Parathyroid adenoma (tissue), 2 donors: Measurements from ENCODE around the gene MT3.

Experiments
- H2AFZ ChIP-seq: fragments of 300-600 bp; sonication (generic); one replicate; pipeline ENCODE4 v1.7.0; 2017; ENCODE audit warnings: antibody characterized with exemption, mild to moderate bottlenecking
- H3K27ac ChIP-seq: fragments of 300-600 bp; sonication (generic); one replicate; pipeline ENCODE4 v1.7.0; 2017
- H3K27me3 ChIP-seq: fragments of 300-600 bp; sonication (generic); one replicate; pipeline ENCODE4 v1.7.0; 2017; ENCODE audit warnings: low read length; ENCODE audit not compliant: control insufficient read depth, insufficient read depth
- H3K36me3 ChIP-seq: fragments of 300-600 bp; sonication (generic); one replicate; pipeline ENCODE4 v1.7.0; 2017; ENCODE audit warnings: low read length; ENCODE audit not compliant: control insufficient read depth, insufficient read depth
- H3K4me1 ChIP-seq: fragments of 300-600 bp; sonication (generic); one replicate; pipeline ENCODE4 v1.7.0; 2017; ENCODE audit warnings: control low read depth
- H3K4me2 ChIP-seq: fragments of 300-600 bp; sonication (generic); one replicate; pipeline ENCODE4 v1.7.0; 2017; ENCODE audit warnings: low read length
- H3K4me3 ChIP-seq: fragments of 300-600 bp; sonication (generic); one replicate; pipeline ENCODE4 v1.7.0; 2017; ENCODE audit warnings: low read depth, low read length
- H3K79me2 ChIP-seq: fragments of 300-600 bp; sonication (generic); one replicate; pipeline ENCODE4 v1.7.0; 2017; ENCODE audit warnings: control low read depth
- H3K9ac ChIP-seq: fragments of 300-600 bp; sonication (generic); one replicate; pipeline ENCODE4 v1.7.0; 2017; ENCODE audit warnings: mild to moderate bottlenecking
- H3K9me3 ChIP-seq: fragments of 300-600 bp; sonication (generic); one replicate; pipeline ENCODE4 v1.7.0; 2017; ENCODE audit warnings: low read length; ENCODE audit not compliant: control insufficient read depth
- TF ChIP-seq, protein P1 (sequence below): fragments of 300-600 bp; sonication (generic); IDR thresholded peaks from one replicate; pipeline ENCODE4 v1.7.0; 2017; ENCODE audit warnings: antibody characterized with exemption, mild to moderate bottlenecking
- donor health status: primary hyperparathyroidism.

Gene MT3

GRCh38 chr16:56610609-56611111 lies 21.3 kb downstream of the MT3 start:
- H3K4me1 ChIP-seq = peaks cover 15% of the 10 kb centered on the region
- H3K9ac ChIP-seq = no peak overlapping the region
- peak overlapping the region; percentile 60 for H3K4me3 ChIP-seq

GRCh38 chr16:56611281-56611833 lies 22.0 kb downstream of the MT3 start:
- H3K9ac ChIP-seq = no peak overlapping the region
- no peak overlapping the region for H3K4me3 ChIP-seq

More at GRCh38 chr16:56610609-56611111, 21.3 kb downstream of the MT3 start:
- Histone ChIP-seq H3K27ac (peak overlapping the region; percentile 71), H3K36me3 (no peaks in the 10 kb centered on the region), H2AFZ (peak overlapping the region; percentile 71), H3K4me2 (peak overlapping the region; percentile 84), H3K79me2 (no peaks in the 10 kb centered on the region), H3K27me3 (no peaks in the 10 kb centered on the region), H3K9me3 (no peaks in the 10 kb centered on the region)
- TF ChIP-seq, protein P1, sequence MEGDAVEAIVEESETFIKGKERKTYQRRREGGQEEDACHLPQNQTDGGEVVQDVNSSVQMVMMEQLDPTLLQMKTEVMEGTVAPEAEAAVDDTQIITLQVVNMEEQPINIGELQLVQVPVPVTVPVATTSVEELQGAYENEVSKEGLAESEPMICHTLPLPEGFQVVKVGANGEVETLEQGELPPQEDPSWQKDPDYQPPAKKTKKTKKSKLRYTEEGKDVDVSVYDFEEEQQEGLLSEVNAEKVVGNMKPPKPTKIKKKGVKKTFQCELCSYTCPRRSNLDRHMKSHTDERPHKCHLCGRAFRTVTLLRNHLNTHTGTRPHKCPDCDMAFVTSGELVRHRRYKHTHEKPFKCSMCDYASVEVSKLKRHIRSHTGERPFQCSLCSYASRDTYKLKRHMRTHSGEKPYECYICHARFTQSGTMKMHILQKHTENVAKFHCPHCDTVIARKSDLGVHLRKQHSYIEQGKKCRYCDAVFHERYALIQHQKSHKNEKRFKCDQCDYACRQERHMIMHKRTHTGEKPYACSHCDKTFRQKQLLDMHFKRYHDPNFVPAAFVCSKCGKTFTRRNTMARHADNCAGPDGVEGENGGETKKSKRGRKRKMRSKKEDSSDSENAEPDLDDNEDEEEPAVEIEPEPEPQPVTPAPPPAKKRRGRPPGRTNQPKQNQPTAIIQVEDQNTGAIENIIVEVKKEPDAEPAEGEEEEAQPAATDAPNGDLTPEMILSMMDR = no peak

DNA sequence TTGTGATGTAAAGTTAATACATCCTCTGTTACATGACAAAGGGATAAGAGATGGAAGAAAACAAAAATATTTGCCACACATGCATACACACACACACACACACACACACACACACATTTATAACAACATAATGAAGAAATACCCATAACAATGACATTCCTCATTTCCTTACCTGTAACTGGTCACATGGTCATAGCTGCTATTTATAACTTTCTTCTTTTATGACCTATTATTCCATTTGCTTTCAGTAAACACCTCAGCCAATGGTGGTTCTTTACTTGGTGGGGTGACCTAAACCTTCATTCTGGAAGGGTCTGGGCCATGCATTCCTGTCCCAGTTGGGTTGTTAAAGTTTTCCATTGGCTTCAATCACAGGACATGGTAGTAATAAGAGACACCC lies 24.4 kb downstream of the MT3 start:
- TF ChIP-seq, protein P1 = no peak
- Histone ChIP-seq H3K27ac (no peak overlapping the region), H3K36me3 (no peaks in the 10 kb centered on the region), H2AFZ (no peak overlapping the region), H3K9me3 (no peaks in the 10 kb centered on the region), H3K4me2 (no peak overlapping the region), H3K4me1 (peaks cover 19% of the 10 kb centered on the region), H3K27me3 (no peaks in the 10 kb centered on the region), H3K4me3 (no peak overlapping the region), H3K9ac (no peak overlapping the region), H3K79me2 (no peaks in the 10 kb centered on the region)

More at GRCh38 chr16:56611281-56611833, 22.0 kb downstream of the MT3 start:
- H3K27ac ChIP-seq = peak overlapping the region; percentile 68
- H3K36me3 ChIP-seq = no peaks in the 10 kb centered on the region
- no peak overlapping the region for H2AFZ ChIP-seq
- no peaks in the 10 kb centered on the region for H3K9me3 ChIP-seq
- no peak overlapping the region for H3K4me2 ChIP-seq
- no peaks in the 10 kb centered on the region for H3K27me3 ChIP-seq
- TF ChIP-seq, protein P1 = no peak
- no peaks in the 10 kb centered on the region for H3K79me2 ChIP-seq
- H3K4me1 ChIP-seq = peaks cover 15% of the 10 kb centered on the region

DNA sequence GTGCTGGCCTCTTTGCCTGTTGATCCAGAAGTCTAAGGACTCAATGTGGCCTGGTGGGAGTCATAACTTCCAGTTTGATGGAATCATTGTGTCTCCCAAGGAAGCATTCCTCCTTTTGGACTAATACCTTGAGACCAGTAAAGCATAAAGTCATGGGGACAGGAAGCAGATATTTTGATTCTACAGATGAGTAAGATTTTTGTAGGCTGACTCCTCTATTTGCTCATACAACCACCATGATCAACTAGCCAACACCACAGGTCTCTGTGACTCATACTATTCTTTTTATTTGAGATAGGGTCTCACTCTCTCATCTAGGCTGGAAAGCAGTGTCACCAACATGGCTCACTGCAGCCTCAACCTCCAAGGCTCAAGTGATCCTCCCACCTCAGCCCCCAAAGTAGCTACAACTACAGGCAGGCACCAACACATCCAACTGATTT lies 25.2 kb downstream of the MT3 start:
- H3K27me3 ChIP-seq = no peaks in the 10 kb centered on the region
- H2AFZ ChIP-seq = no peak overlapping the region
- H3K9ac ChIP-seq = no peak overlapping the region
- TF ChIP-seq, protein P1 = no peak
- no peak overlapping the region for H3K4me2 ChIP-seq
- H3K79me2 ChIP-seq = no peaks in the 10 kb centered on the region
- no peaks in the 10 kb centered on the region for H3K36me3 ChIP-seq
- no peak overlapping the region for H3K27ac ChIP-seq
- H3K4me3 ChIP-seq = no peak overlapping the region
- H3K9me3 ChIP-seq = no peaks in the 10 kb centered on the region
- peaks cover 13% of the 10 kb centered on the region for H3K4me1 ChIP-seq

DNA sequence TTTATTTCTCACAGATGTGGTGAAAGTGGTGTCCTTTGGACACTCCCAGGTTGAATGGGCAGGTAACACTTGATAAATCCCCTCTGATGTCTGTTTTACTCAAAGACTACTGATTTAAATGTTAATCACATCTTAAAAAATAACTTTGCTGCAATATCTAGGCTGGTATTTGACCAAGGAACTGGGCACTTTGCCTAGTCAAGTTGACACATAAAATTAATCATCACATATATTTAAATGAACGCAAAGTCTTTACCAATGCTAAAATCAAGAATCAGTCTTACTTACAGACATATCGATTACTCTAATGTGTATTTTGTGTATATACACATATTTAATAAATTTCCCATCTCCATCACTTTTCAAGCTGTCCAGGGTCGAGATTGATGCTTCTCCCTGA lies 26.0 kb downstream of the MT3 start:
- Histone ChIP-seq H3K4me1 (peaks cover 6% of the 10 kb centered on the region), H3K27me3 (no peaks in the 10 kb centered on the region), H3K36me3 (no peaks in the 10 kb centered on the region), H3K4me2 (no peak overlapping the region), H2AFZ (no peak overlapping the region), H3K9ac (no peak overlapping the region), H3K9me3 (no peaks in the 10 kb centered on the region), H3K4me3 (no peak overlapping the region), H3K79me2 (no peaks in the 10 kb centered on the region), H3K27ac (no peak overlapping the region)
- TF ChIP-seq, protein P1 = no peak
